ENCODE measurements around the gene DDX43.
"Not testable (repeated sequence)": the region's sequence is repeated elsewhere in the genome, so short reads cannot be mapped to it uniquely, and the experiment has no call there.

DNA sequence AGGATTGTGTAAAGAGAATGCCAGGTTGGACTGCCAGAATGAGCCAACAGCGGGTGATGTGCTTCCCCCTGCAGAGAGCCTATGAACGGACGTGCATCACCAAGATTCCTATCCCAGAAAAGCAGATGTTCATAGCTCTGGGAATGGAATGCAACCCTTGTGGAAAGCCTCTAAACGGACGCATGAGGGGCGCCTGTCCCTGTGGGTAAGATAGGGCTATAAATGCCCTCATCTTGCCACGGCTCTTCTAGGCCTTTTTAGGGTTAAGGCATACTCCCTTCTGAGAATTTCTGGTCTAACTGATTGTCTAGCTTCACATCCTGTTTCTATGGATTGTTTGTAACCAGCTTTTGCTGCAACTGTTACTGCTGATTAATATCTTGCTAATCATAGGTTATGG, 64.8 kb downstream of the DDX43 start:
- TF ChIP-seq, protein P1, sequence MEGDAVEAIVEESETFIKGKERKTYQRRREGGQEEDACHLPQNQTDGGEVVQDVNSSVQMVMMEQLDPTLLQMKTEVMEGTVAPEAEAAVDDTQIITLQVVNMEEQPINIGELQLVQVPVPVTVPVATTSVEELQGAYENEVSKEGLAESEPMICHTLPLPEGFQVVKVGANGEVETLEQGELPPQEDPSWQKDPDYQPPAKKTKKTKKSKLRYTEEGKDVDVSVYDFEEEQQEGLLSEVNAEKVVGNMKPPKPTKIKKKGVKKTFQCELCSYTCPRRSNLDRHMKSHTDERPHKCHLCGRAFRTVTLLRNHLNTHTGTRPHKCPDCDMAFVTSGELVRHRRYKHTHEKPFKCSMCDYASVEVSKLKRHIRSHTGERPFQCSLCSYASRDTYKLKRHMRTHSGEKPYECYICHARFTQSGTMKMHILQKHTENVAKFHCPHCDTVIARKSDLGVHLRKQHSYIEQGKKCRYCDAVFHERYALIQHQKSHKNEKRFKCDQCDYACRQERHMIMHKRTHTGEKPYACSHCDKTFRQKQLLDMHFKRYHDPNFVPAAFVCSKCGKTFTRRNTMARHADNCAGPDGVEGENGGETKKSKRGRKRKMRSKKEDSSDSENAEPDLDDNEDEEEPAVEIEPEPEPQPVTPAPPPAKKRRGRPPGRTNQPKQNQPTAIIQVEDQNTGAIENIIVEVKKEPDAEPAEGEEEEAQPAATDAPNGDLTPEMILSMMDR (IDR thresholded peaks at IDR 0.05; ENCODE audit: low read depth, low read length) = not testable (repeated sequence)
- TF ChIP-seq POLR2A (IDR thresholded peaks at IDR 0.05; ENCODE audit: extremely low read depth, insufficient read length); MYC (IDR thresholded peaks at IDR 0.05; ENCODE audit: low read depth, low read length): not testable (repeated sequence)

Data from NB4 (cell line).